HEK293 (cell line): ENCODE data around the gene GJD3.

Experiments
- CTCF ChIP-seq: fragments of 450-650 bp; formaldehyde crosslinking; IDR thresholded peaks from 2 replicates; pipeline ENCODE4 v1.5.1; 2016; ENCODE audit warnings: missing biosample characterization, missing genetic modification characterization
- REST ChIP-seq: fragments of 450-650 bp; formaldehyde crosslinking; IDR thresholded peaks from 2 replicates; pipeline ENCODE4 v1.5.1; 2016; ENCODE audit warnings: missing biosample characterization, missing genetic modification characterization
- ZNF571 ChIP-seq: fragments of 450-650 bp; formaldehyde crosslinking; IDR thresholded peaks from 2 replicates; pipeline ENCODE4 v1.5.0; 2017; ENCODE audit warnings: missing biosample characterization, missing genetic modification characterization

GRCh38 chr17:40321524-40321929, 43.0 kb downstream of the GJD3 start:
- no peak for TF ChIP-seq REST (tag by site-specific recombination)
- no peak for TF ChIP-seq ZNF571 (tag by site-specific recombination)
- TF ChIP-seq CTCF (tag by site-specific recombination), result no peak
